HepG2 (cell line): ENCODE results near the gene ZMYND19. TPM values are rescaled to one million over a fixed set of nuclear protein-coding genes. Genes with fewer than 3 reads are reported as not detected.
A peak's percentile ranks its signal among the peaks of the same experiment; 100 is the strongest.
"Not testable (repeated sequence)": the region's sequence is repeated elsewhere in the genome, so short reads cannot be mapped to it uniquely, and the experiment has no call there.

ENCODE experiments used
- ATAC-seq: fragments of 200-7000 bp; cut with Tn5 transposase; 3 replicates; pipeline ENCODE4 v1.9.1; 2020; ENCODE audit warnings: mild to moderate bottlenecking, moderate library complexity
- BruUV-seq: library from RNA; stranded (reverse); fragments of 400-500 nt; replicated peaks from 2 replicates; lab custom pipeline; 2021; lab: Mats Ljungman, UMichigan
- CTCF ChIA-PET: fragments of 300-600 bp; formaldehyde crosslinking; extraction: SDS; loops from one replicate; lab custom pipeline; 2021; ENCODE audit warnings: low total read pairs, inconsistent platforms, low intra/inter-chr PET ratio; lab: Yijun Ruan, JAX
- POLR2A ChIA-PET: fragments of 350-600 bp; sonication (Branson Sonifier 250); formaldehyde crosslinking; loops from one replicate; lab custom pipeline; 2020; ENCODE audit warnings: antibody characterized with exemption, inconsistent platforms; lab: Yijun Ruan, JAX
- DNase-seq: peaks from one replicate; pipeline ENCODE4 v3.0.0-alpha.2; 2015; ENCODE audit warnings: low spot score
- FAIRE-seq: peaks from 3 replicates; lab custom pipeline; 2011; peaks lifted over from hg19 to GRCh38; lab: Jason Lieb, UNC
- H2AFZ ChIP-seq: one replicate; pipeline ENCODE4 v1.6.1; 2011; ENCODE audit warnings: low read length, inconsistent platforms
- H3K27ac ChIP-seq: fragments of 300-600 bp; 3 replicates; pipeline ENCODE4 v1.8.0; 2011; ENCODE audit warnings: mixed run types, mild to moderate bottlenecking, mixed read lengths, low read length, inconsistent platforms; ENCODE audit not compliant: insufficient read depth; ENCODE audit errors: extremely low read length
- H3K27me3 ChIP-seq, 2 experiments: fragments of 200-600 bp in 1 of 2; 2 replicates in 1 of 2; 3 replicates in 1 of 2; pipeline versions ENCODE4 v1.6.0 to v1.8.0; 2011; ENCODE audit warnings: low read length in 2 of 2, mild to moderate bottlenecking in 2 of 2, moderate library complexity in 2 of 2, inconsistent platforms in 1 of 2; ENCODE audit not compliant: insufficient read depth in 2 of 2, control insufficient read depth in 1 of 2
- H3K36me3 ChIP-seq, 2 experiments: fragments of 200-600 bp in 1 of 2; replicated peaks in 1 of 2; 2 replicates in 1 of 2; 3 replicates in 1 of 2; pipeline versions ENCODE4 v1.5.1 to v1.8.0; 2011; ENCODE audit warnings: low read length in 2 of 2, inconsistent platforms in 1 of 2; ENCODE audit not compliant: insufficient read depth in 2 of 2, control insufficient read depth in 1 of 2
- H3K4me1 ChIP-seq: 2 replicates; pipeline ENCODE4 v1.5.1; 2012; ENCODE audit warnings: low read length, inconsistent platforms; ENCODE audit not compliant: insufficient read depth
- H3K4me2 ChIP-seq: 2 replicates; pipeline ENCODE4 v1.6.0; 2011; ENCODE audit warnings: low read depth, low read length, inconsistent platforms
- H3K4me3 ChIP-seq, 3 experiments: fragments of 200-600 bp in 1 of 3; sonication (generic), shearing (Covaris generic) in 1 of 3; replicated peaks in 1 of 3; 2 replicates each; pipeline ENCODE4 v1.5.1; 2011 to 2016; ENCODE audit warnings: low read length in 3 of 3, inconsistent platforms in 2 of 3, low read depth in 2 of 3, mild to moderate bottlenecking in 2 of 3, control low read depth in 1 of 3, mixed read lengths in 1 of 3; ENCODE audit not compliant: insufficient read depth in 1 of 3
- H3K79me2 ChIP-seq: one replicate; pipeline ENCODE4 v1.6.1; 2011; ENCODE audit warnings: low read length, inconsistent platforms; ENCODE audit not compliant: insufficient read depth
- H3K9ac ChIP-seq: 2 replicates; pipeline ENCODE4 v1.6.0; 2011; ENCODE audit warnings: mild to moderate bottlenecking, low read depth, low read length, inconsistent platforms; ENCODE audit not compliant: insufficient read depth
- H3K9me3 ChIP-seq: 2 replicates; pipeline ENCODE4 v1.5.1; 2012; ENCODE audit warnings: mild to moderate bottlenecking, low read length
- H4K20me1 ChIP-seq: 2 replicates; pipeline ENCODE4 v1.6.0; 2011; ENCODE audit warnings: inconsistent platforms, mild to moderate bottlenecking, low read length, moderate library complexity; ENCODE audit not compliant: insufficient read depth
- YY1 ChIP-seq: IDR thresholded peaks from 2 replicates; pipeline ENCODE4 v1.6.1; 2011; ENCODE audit warnings: low read length, low read depth, moderate library complexity, mild to moderate bottlenecking; ENCODE audit not compliant: insufficient read depth, insufficient replicate concordance
- ZNF770 ChIP-seq: sonication (generic); formaldehyde crosslinking; IDR thresholded peaks from 2 replicates; pipeline ENCODE4 v1.5.0; 2020; ENCODE audit warnings: mild to moderate bottlenecking, missing genetic modification reagents
- WGBS: methylation state at CpG from one replicate; pipeline ENCODE4 v1.1.6; 2017; ENCODE audit warnings: low lambda C conversion rate; 5-methylcytosine and 5-hydroxymethylcytosine counted together
- in situ Hi-C: cut with HindIII; loops from 2 replicates; pipeline ENCODE4 v1.10.0; 2017; ENCODE audit warnings: low pct_unique_long_range_greater_than_20kb; ENCODE audit not compliant: extremely low pct_ligation_motif_present
- intact Hi-C: fragments of 100-400 bp; cut with micrococcal nuclease; formaldehyde crosslinking; loops from one replicate; pipeline ENCODE4 v1.10.0; 2022; ENCODE audit not compliant: unreplicated experiment
- polyA plus RNA-seq, 8 experiments: library from polyadenylated mRNA; depleted of rRNA in 3 of 8; stranded (reverse) in 7 of 8; unstranded in 1 of 8; fragments of >200 nt; fragmentation: Illumina TruSeq in 4 of 8; extraction: Trizol in 4 of 8; gene quantifications; 2 replicates each; pipeline versions ENCODE4 v1.2.1 to v1.2.3, GENCODE V29; 2011 to 2016; ENCODE audit warnings: low read depth in 4 of 8, missing spikeins in 1 of 8, mixed read lengths in 1 of 8; ENCODE audit not compliant: insufficient read depth in 1 of 8
- total RNA-seq, 5 experiments: library from RNA; depleted of rRNA; stranded (reverse); fragments of >200 nt; fragmentation: Illumina TruSeq; extraction: Trizol; gene quantifications; 2 replicates each; pipeline ENCODE4 v1.2.3, GENCODE V29; 2016; ENCODE audit warnings: low read depth in 1 of 5

ZMYND19 gene
- total and polyA plus RNA-seq, 2 of the 13 experiments (the other 11 are each of a cell fraction or from before 2014, with no cell fraction given) = 21.3 to 38.7 TPM

- DNase-seq (no peak), ATAC-seq (no peak), FAIRE-seq (no peak)
- Histone ChIP-seq H3K9me3 (no peaks in the 10 kb centered on the region), H3K4me2 (no peak overlapping the region), H3K27ac (no peak overlapping the region), H3K9ac (no peak overlapping the region), H3K27me3 (no peaks in the 10 kb centered on the region), H3K36me3 (peaks cover 13 to 34% of the 10 kb centered on the region in 2 experiments), H3K4me3 (no peak overlapping the region), H3K4me1 (peaks cover 24% of the 10 kb centered on the region), H2AFZ (no peak overlapping the region), H4K20me1 (peaks cover 4% of the 10 kb centered on the region; the same call in 1 of the 2 replicates), H3K79me2 (peaks cover 2% of the 10 kb centered on the region)
- intact Hi-C loops = no loop called here
- 100% methylated on average over 1 of the region's 1 CpG for WGBS
- ChIA-PET POLR2A (no interaction called here), CTCF (no interaction called here)
- no TSS peak for BruUV-seq
- in situ Hi-C loops = no loop called here
- peak; percentile 45; the same call in 1 of the 2 replicates for TF ChIP-seq ZNF770 (CRISPR knock-in tag)
- no peak for TF ChIP-seq YY1
These were observed 36.0 kb downstream of the ZMYND19 start for GRCh38 chr9:137554349-137554748.

- H3K9me3 ChIP-seq, H3K27ac ChIP-seq, H3K9ac ChIP-seq, POLR2A ChIA-PET, H4K20me1 ChIP-seq, FAIRE-seq, H3K4me3 ChIP-seq, ATAC-seq, H2AFZ ChIP-seq, H3K4me2 ChIP-seq, DNase-seq, in situ Hi-C loops, BruUV-seq, CTCF ChIA-PET, H3K79me2 ChIP-seq, H3K27me3 ChIP-seq, intact Hi-C loops: not testable (repeated sequence)
- WGBS = 92% methylated on average over 10 of the region's 10 CpGs
- H3K4me1 ChIP-seq = peaks cover 23% of the 10 kb centered on the region
- H3K36me3 ChIP-seq = peaks cover 12 to 34% of the 10 kb centered on the region in 2 experiments
These were observed 36.7 kb downstream of the ZMYND19 start for GRCh38 chr9:137553654-137554053.
